Mesenteric fat pad (tissue), 1 donor: ENCODE results near the gene B9D1. TPM values are rescaled to one million over a fixed set of nuclear protein-coding genes. Genes with fewer than 3 reads are reported as not detected.
"Not testable (repeated sequence)": the region's sequence is repeated elsewhere in the genome, so short reads cannot be mapped to it uniquely, and the experiment has no call there.

Experiments used
- DNase-seq: peaks from one replicate; pipeline ENCODE4 v3.0.0-alpha.2; 2020; ENCODE audit warnings: low spot score
- total RNA-seq: library from RNA; stranded (reverse); fragmentation: NEBNext Ultra II Directional; extraction: Animal tissue kit (Norgen Biotek cat#: 25700); gene quantifications from one replicate; pipeline ENCODE4 v1.2.1, GENCODE V29; 2021
- donor health status: DM: yes; HTN: yes; CAD: no.

The B9D1 gene
- total RNA-seq, 1 donor from 2014 or later: 7.5 TPM

GRCh38 chr17:19360772-19361171 is 1.8 kb downstream of the B9D1 start:
- no peak for DNase-seq

DNA sequence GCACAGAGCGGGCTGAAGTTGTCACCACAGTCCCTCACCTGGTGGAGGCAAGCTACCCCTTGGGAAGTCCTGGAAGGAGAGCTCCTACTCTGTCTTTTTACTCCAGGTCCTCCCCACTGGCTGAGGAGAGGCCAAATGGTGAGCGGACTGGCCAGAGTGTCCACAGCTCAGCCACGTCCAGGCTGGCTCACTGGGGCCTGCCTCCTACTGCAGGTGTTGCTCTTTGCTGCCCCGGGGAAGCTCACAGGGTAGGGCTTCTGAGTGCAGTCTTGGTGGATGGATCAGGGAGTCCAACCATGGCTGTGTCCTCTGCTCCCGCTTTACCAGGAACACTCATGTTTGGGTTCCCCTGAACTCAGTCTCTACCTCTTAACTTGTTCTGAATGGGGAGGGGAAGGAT is 2.7 kb downstream of the B9D1 start:
- no peak for DNase-seq

GRCh38 chr17:19359151-19359550 is 3.4 kb downstream of the B9D1 start:
- no peak for DNase-seq

GRCh38 chr17:19357761-19358160 is 4.8 kb downstream of the B9D1 start:
- no peak for DNase-seq

DNA sequence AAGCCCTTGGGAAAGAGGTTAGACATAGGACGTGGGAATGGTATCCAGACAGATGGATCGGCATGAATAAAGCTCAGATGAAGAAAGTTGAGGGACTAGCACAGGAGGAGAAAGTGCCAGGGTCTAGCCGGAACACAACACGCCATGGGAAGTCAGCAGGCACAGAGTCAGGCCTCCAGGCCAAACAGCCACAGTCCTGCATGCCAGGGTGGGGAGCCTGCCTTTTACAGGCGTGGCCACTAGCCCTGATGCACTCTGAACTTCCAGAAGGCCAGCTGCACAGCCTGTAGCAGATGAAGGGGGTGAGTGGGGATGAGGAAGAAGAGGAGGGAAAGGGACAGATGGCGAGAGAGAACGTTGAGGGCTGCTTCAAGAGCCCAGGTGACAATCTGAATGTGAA is 5.2 kb downstream of the B9D1 start:
- no peak for DNase-seq

- DNase-seq: no peak
Measured at GRCh38 chr17:19354748-19355147, 7.8 kb downstream of the B9D1 start.

GRCh38 chr17:19353401-19353800 is 9.1 kb downstream of the B9D1 start:
- not testable (repeated sequence) for DNase-seq

- DNase-seq: no peak
Measured at GRCh38 chr17:19348806-19349205, 13.7 kb downstream of the B9D1 start.

DNA sequence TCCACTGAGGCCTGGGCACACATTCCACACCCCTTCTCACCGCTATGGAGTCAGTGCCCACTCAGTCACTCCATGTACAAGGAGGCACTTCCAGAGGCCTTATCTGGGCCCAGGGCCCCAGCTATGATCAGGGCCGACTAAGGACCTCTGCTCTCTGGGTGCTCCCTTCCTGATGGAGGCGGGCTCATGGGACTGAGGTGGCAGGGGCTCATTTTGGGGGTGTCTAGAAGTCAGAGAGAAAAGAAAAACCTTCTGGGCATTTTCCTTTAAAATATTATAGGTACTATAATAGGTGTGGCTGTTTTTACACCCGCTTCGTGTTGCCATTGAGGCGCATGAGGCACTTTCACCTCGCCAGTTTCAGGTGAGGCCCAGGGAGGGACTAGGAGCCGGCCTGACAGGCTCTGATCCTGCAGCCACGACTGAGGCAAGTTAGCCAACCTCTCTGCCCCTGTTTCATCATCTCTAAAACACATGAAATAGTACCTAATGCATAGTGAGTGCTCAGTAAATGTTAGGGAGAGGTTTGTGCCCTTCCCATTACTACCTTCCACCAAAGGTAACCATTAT is 14.4 kb downstream of the B9D1 start:
- DNase-seq: no peak

DNA sequence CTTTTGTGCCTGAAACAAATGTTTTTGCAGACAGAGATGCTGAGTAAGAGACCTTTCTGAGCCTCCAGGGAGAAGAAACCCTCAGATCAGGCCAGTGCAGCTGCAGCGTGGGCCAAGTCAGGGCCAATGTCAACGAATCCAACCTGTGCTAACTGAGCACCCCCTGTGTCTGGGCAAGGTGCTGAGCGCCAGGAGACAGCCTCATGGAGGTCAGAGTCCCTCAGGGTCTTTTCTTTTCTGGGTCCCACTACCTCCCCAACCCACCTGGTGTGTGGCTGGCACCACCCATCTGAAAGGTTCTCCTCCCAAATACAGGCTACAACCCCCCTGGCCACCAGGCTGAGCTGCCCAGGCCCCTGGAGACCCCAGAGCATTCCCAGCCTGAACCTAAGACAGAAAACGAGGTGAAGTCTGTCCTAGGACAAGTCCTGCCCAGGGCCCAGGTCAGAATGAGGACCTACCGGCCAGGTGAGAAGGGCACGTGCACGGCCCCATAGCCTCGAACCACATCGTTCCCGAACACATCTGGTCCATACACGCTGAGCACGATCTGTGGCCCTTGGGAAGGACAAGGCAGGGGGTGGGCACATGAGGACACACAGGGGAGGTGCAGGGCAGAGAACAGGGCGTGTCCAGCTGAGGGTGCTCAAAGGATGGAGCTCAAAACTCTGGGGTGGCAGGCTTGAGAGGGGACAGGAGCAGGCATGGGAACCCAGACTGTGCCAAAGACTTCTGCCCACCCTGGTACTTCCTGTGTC is 15.0 kb downstream of the B9D1 start:
- peak; percentile 87 for DNase-seq

DNA sequence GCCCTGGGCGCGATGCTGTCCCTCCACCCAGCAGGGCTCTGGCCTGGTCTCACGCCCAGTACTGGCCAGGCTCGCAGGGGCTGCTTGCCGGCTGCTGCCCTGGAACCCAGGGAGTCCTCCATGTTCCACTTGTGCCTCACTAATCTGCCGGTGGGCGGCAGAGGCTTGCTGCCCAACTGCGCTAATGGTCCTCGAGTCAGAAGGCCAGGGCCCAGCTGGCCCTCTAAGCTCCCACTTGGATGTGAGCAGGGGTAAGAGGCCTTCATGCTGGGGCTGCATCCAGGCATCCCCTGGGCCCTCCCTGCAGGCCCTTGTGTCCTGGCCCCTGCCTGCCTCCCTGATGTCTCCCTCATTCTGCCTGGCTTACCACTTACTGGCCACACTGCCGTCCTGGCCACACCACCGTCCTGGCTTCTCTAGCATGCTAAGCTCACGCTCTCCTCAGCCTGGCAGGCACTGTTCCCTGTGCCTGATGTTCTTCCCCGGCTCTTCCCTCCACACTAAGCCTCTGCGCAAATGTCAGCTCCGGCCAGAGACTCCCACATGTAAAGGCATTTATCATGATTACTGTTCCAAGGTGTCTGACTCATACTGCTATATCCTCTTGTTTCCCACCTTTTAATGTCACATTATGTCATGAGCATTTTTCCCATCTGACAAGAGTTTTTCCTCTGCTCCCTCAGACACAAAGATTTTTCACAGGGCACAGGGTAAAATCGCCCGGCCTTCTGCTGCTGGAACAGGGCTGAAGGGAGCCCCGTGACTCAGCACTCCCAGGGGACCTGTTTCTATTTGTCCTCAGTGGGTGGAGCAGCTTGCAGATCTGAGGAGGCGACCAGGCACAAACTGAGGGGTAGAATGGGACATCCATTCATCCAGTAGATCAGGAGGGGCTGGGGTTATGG is 15.9 kb downstream of the B9D1 start:
- DNase-seq: peak; percentile 76

DNA sequence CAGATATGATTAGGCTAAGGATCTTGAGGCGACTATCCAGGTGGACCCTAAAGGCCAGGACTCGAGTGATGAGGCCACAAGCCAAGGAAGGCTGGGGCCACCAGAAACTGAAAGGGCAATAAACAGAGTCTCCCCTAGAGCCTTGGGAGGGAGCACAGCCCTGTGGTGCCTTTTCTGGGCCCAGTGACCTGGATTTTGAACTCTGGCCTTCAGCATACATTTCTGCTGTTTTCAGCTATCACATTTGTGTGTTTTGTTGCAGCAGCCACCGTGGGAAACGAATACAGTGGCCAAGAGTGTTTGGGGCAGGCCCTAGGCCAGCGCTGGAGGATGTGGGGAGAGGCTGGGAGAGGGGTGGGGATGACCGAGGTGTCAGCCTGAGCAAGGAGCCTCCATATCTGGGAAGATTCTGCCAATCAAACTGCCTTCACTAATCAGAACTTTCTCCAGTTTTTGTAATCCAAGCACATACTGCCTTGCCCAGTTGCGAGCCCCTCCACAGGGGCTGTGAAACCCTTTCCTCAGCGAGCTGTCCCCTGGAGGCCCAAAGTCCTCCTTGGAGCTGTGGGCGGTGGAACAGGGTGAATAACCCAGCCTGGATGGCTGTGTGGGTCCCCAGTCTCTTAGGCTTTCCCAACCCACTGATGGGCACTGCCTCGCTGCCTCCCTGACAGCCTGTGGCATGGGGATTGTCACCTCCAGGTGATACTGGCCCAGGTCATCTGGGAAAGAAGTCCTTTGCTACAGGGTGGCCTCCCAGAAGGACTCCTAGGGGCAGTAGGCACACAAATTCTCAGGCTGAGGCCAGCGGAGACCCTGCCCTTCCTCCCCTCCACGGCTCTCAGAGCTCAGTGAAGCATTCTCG is 16.8 kb downstream of the B9D1 start:
- no peak for DNase-seq

- no peak for DNase-seq
Measured at GRCh38 chr17:19345067-19345460, 17.5 kb downstream of the B9D1 start.

DNA sequence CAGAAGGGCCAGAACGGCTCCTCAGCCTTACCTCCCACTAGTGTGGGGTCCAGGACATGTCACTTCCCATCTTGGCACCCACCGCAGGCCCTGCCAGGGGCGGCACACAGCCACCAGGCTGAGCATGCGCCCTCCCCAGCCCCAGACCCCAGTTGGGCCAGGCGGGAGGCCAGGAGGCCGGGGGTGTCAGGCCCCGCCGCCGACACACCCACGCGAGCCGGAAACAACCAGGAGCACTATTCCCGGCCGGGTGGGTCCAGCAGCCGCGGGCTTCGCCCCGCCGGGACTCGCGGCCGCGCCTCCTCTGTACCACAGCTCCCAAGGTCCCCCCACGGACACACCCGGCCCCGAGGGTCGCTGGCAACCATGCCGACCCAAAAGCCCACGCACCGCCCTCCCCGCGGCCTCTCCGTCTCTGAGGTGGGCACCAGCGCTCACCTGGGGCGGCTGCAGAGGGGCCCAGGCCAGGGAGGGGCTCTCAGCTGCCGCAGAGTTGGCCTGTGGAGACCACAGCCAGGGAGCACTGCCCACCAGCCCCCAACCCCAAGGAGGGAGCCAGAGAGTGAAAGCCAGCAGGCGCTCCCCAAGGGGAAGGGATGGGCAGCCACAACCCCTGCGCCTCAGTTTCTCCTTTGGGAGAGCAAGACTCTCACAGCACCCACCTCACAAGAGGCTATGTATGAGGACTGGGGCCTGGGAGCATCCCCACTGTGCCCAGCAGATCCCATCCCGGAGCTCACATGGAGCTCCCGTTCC is 18.0 kb downstream of the B9D1 start:
- no peak for DNase-seq

DNA sequence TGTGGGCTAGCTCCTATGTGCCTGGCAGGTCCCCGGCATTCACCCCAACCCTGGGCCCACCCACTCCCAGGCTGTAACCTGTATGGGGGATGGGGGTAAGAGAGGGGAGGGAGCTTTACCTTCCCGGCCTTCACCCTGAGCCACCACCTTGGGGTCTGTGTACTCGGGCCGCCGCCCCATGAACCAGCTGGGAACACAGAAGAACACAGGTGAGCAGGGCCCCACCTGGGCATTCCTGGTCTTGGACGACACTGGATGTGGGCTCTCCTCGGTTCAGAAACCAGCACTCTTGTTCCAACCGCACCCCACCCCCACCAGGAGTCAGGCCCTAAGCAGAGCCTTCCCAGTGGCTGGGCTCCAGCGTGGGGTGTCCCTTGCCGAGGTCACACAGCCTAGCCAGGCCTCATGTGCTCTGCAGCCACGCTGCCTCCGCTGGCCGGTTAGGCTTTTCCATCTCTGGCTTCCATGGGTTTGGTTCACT is 18.8 kb downstream of the B9D1 start:
- DNase-seq: no peak

DNA sequence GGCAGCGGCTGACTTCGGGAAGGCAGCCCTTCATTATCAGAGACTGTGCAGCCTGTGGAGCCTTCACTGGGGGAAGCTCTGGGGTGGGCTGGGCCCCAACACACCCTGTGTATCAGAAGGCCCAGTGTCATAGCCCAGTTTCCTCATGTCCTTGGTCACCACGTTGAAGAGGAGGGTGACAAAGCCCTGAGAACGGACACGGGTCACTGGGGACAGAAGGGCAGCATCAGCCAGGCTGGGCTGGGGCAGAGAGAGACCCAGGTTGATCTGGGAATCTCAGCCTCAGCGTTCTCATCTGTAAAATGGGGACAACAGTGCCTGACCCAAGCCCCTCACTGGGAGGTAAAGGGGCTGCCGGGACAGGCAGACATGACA is 19.3 kb downstream of the B9D1 start:
- DNase-seq: no peak

- DNase-seq: no peak
Measured at GRCh38 chr17:19342611-19343255, 19.8 kb downstream of the B9D1 start.

DNA sequence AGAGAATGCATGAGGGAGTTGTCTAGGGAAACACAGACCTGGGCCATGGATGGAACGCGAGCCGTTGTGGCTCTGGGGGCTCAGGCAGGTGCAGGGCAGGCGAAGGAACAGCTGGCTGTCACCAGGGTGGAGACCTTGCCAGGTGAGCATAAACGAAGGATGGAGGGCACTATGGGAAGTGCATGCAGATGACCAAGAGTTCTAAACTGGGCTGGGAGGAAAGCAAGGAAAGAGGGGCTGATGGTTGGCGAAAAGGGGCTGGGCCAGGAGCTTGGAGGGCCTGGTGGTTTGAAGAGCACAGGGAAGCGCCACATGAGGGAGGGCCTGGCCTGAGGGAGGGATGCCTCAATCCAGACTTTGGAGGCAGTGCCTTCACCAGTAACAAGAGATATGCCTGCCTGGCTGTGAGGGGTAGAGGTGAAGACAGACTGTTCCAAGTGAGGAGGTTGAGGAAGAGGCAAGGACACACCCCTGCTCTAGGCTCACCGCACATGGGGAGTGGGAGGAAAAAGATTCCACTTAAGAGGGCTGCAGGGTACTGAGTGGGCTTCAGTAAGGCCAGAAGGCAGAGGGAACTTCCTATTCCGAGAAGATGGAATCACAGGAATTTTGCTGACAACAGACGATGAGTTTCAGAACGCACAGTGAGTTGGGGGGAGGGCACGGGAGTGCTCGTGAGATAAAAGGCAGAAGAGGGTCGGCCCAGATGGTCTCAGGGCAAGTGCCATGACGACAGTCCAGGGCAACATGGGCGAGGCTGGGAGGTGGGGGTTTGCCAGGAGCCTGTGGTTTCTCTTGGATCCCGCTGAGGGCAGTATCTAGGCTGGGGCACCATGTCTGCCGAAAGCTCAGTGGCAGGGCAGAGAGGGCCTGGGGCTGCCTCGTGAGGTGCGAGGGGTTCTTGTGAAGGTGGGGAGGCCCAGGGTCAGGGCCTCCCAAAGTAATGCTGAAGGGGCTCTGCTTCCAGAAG is 20.6 kb downstream of the B9D1 start:
- DNase-seq: no peak

- no peak for DNase-seq
Measured at GRCh38 chr17:19341211-19341631, 21.3 kb downstream of the B9D1 start.
